ENCODE results near the gene KPNA1.
A peak's percentile ranks its signal among the peaks of the same experiment; 100 is the strongest.
"Not testable (repeated sequence)": the region's sequence is repeated elsewhere in the genome, so short reads cannot be mapped to it uniquely, and the experiment has no call there.

The KPNA1 gene

GRCh38 chr3:122469659-122470058 is 45.1 kb downstream of the KPNA1 start:
- FAIRE-seq: no peak

GRCh38 chr3:122468896-122469533 is 45.7 kb downstream of the KPNA1 start:
- no peak for FAIRE-seq

GRCh38 chr3:122466701-122467240 is 48.0 kb downstream of the KPNA1 start:
- no peak for FAIRE-seq

DNA sequence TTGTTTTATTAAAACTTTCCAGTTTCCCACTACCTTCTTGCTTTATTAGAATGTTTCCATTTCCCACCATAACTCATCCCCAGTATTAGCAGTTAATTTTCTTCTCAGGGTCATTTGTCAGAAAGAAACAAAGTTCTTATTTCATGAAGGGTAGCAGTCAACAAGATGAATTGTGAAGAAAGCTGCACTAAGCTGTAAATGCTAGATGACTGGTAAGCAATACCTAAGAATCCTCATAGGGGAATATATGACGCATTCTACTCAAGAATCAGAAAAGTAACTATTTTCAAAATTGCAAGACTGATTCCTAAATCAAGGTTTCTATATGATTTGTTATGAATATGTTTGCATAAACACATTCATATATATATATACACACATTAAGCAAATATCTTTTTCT is 50.1 kb downstream of the KPNA1 start:
- no peak for FAIRE-seq

GRCh38 chr3:122462406-122462805 is 52.3 kb downstream of the KPNA1 start:
- no peak for FAIRE-seq

GRCh38 chr3:122461806-122462205 is 52.9 kb downstream of the KPNA1 start:
- no peak for FAIRE-seq

GRCh38 chr3:122458992-122459391 is 55.7 kb downstream of the KPNA1 start:
- peak; percentile 75 for FAIRE-seq

DNA sequence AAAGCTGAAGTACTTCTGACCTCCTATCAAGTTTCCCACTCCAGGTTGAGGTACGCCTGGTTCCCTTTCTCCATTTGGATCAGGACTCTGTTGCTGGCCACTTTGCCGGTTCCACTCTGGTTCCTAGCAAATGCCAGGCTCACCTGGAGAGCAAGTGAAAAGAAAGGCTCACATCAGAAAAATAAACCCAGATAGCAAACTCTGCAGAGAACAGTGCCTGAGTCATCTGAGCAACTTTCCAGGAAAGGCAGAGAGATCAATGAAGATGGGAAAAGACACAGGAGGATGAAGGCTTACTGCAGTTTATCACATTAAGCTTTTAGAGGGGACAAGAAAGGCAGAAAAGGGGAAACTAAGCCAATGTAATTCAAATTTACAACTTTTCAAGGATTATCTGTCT is 57.0 kb downstream of the KPNA1 start:
- no peak for FAIRE-seq

DNA sequence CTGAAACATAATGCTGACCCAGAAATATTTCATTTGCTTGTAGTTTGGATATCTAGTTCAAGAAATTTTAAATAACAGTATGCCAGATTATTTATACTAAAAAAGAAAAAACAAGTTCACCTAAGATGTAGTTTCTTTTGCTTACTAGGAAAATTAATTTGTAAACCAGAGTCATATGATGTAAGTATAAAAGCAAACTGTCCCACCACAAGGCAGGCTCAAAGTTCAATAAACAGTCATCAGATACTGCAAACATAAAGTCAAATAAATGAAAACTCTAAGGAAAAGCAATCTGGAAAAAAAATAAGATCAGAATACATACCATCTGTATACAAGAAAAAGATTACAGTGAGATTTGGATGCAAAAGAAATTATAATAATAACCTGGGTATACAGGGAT is 58.7 kb downstream of the KPNA1 start:
- FAIRE-seq: no peak

DNA sequence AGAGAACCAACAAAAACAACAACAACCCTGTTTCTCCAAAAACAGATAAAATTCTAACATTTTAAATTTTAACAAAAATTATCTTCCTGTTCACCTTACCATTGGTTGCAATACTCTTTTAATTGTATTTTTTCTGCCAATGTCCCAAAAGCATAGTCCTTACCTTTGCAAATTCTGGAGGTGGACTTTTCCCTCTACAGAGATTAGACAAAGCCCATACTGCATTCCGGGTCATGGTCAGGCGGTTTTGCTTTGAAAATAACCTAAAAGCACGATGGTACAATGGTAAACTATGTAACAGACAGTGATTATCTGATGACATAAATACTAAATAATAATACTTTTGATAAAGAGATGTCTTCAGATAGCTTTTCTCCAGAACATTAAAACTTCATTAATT is 63.4 kb downstream of the KPNA1 start:
- no peak for FAIRE-seq

DNA sequence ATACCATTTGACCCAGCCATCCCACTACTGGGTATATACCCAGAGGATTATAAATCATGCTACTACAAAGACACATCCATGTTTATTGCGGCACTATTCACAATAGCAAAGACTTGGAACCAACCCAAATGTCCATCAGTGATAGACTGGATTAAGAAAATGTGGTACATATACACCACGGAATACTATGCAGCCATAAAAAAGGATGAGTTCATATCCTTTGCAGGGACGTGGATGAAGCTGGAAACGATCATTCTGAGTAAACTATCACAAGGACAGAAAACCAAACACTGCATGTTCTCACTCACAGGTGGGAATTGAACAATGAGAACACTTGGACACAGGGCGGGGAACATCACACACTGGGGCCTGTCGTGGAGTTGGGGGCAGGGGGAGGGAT is 66.5 kb downstream of the KPNA1 start:
- FAIRE-seq: not testable (repeated sequence)

DNA sequence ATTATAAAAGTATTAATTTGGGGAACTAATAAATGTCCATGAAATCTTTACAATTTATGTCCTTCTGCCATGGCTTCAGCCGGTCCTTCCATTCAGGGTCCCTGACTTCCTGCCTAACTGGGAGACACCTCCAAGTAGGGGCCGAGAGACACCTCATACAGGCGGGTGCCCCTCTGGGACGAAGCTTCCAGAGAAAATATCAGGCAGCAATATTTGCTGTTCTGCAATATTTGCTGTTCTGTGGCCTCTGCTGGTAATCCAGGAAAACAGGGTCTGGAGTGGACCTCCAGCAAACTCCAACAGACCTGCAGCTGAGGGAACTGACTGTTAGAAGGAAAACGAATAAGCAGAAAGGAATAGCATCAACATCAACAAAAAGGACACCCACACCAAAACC is 70.2 kb downstream of the KPNA1 start:
- FAIRE-seq: not testable (repeated sequence)

DNA sequence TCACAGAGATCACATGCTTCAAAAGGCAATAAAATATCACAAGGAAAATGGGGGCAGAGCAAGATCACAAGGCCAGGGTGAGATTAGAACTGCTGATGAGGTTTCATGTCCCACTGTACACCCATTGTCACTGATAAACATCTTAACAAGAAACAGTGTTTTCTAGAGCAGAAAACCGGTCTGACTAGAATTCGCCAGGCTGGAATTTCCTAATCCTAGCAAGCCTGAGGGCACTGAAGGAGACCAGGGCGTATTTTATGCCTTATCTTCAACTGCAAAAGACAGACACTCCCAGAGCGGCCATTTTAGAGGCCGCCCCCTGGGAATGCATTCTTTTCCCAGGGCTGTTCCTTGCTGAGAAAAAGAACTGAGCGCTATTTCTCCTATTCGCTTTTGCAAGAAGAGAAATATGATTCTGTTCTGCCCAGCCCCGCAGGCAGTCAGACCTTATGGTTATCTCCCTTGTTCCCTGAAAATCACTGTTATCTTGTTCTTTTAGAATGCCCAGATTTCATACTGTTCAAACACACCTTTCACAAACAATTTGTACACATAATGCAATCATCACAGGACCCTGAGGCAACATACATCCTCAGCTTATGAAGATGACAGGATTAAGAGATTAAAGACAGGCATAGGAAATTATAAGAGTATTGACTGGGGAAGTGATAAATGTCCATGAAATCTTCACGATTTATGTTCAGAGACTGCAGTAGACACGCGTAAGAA is 70.8 kb downstream of the KPNA1 start:
- not testable (repeated sequence) for FAIRE-seq

- FAIRE-seq: no peak
These were observed 71.6 kb downstream of the KPNA1 start for GRCh38 chr3:122443090-122443489.

DNA sequence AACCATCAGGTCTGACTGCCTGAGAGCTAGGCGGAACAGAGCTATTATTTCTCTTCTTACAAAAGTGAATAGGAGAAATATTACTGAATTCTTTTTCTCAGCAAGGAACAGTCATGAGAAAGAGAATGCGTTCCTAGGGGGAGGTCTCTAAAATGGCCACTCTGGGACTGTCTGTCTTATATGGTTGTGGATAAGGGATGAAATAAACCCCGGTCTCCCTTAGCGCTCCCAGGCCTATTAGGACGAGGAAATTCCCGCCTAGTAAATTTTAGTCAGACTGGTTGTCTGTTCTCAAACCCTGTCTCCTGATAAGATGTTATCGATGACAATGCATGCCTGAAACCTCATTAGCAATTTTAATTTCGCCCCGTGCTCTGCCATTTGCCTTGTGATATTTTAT is 78.8 kb downstream of the KPNA1 start:
- no peak for FAIRE-seq

DNA sequence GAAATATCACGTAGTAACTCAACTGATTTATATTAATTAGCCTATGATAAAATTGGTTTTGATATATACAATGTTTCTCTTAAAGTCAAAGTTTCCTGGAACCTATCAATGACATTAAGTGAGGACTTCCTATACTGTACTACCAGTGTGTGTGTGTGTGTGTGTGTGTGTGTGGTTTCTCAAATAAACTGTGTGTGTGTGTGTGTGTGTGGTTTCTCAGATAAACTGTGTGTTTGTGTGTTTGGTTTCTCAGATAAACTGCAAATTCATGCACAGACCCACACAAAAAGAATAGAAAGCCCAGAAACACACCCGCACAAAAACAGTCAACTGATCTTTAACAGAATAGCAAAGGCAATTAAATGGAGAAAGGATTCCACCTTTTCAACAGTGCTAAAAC is 84.4 kb downstream of the KPNA1 start:
- no peak for FAIRE-seq

DNA sequence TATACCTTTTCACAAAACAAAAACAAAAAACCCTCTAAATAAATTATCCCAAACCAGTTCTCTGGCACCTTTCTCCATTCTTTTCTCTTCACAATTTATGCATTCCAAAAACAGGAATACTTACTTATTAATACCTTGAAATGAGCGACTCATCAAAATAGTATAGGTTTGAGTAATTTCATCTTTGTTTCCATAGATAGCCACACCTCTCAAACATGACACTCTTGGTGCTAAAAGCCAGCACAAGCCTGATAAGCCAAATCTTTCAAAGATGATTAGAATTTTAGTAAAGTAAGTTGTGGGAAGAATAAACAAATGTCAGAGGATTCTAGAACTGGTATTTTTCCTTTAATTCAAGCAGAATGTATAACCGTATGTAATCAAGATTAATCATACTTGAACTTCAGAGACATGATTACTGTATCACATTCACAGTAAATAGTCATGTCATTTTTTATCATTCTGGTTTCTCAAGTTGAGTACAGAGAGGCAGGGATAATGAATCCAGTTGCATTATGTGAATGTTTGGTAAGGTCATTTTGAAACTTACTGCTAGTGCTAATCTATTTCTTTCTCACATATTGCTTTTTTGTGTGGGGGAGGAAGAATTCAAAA is 86.8 kb downstream of the KPNA1 start:
- no peak for FAIRE-seq

GRCh38 chr3:122421836-122422235 is 92.9 kb downstream of the KPNA1 start:
- FAIRE-seq: no peak

- FAIRE-seq: no peak
These were observed 93.6 kb downstream of the KPNA1 start for GRCh38 chr3:122421101-122421500.

GRCh38 chr3:122416966-122417365 is 97.8 kb downstream of the KPNA1 start:
- FAIRE-seq: no peak

DNA sequence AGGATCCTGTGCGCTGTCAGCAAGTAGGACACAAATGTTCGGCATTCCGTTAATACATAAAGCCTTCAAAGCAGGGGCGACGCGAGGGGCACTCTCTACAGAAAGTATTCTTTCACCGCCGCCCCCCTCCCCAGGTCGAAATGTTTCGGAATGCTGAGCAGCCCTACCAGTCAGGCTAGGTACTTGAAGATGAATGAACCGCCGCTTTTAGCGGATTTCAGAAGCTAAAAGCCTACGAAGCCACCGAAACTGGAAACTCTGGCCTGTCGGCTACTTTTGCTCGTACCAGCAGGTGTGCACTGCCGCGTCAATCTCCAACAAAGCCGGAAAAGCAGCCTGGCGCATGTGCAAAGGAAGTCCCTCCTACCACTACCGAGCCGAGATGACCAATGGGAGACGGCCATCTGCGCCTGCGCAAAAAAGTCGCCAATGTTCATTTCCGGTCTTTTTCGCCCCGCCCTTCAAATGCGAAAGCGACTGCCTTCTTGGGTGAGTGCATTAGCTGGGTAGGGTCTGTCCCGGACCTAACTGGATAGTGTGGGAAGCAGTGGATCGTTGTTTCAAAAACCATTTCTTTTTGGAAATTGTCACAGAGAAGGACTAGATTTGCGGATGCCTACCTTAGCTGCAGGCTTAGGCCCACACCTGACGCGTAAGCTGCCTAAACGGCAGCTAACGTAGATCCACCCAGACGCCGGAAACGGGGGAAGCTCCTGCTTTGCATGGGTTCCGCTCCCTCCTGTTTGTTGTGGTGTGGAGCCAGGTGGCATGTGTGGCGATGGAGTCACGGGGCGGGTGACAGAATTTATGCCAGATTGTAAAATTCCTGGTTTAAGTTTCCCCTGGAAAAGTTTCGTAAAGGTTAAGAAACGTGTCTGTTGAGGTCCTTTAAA is 98.7 kb downstream of the KPNA1 start, which contains the start of gene WDR5B:
WDR5B (minus strand) TSS at position 301 of the 893 bp plus-strand sequence. CDS start 534 bp downstream, outside the sequence.
- FAIRE-seq: peak; percentile 82

DNA sequence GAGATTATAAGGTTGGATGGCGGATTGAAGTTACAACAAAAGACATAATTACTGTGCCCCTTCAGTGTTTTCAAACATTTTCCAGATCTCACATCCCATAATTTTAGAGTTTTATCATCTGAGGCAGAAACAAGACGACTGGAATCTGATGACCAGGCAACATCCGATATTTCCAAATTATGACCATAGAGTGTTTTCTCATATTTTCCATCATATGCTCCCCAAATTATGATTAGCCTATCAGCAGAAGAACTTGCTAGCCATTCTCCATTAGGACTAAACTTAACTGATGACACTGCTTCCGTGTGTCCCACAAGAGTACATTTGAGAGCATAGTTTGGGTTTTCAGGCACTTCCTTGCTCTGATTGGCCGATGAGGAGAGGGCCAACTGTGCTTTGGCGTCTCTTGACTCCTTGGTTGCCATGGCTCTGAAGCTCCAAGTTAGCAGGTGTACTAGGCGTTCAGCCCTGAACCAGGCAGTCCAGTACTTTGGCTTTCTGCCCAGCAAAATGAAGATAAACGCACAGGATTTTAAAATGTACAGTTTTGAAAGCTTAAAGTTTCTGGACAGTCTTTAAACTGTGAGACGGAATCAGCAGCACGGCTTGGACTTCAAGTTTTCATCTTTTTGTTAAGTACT is 99.5 kb downstream of the KPNA1 start:
- FAIRE-seq: no peak

Measured in TTC549 (cell line).